Spinal cord (tissue), 10 donors: ENCODE measurements around the gene TTLL7. TPM values are rescaled to one million over a fixed set of nuclear protein-coding genes. Genes with fewer than 3 reads are reported as not detected.
A peak's percentile ranks its signal among the peaks of the same experiment; 100 is the strongest.

ENCODE experiments used
- DNase-seq, 6 donors: peaks; one replicate each; pipeline versions ENCODE4 v3.0.0 to v3.0.0-alpha.2; 2013 to 2015; ENCODE audit warnings: low spot score in 6 of 6, low read depth in 4 of 6
- H3K27ac ChIP-seq: one replicate; pipeline ENCODE4 v1.5.1; 2013; ENCODE audit warnings: low read depth, low read length, control low read depth
- H3K27me3 ChIP-seq: one replicate; pipeline ENCODE4 v1.6.1; 2013; ENCODE audit warnings: low read length; ENCODE audit not compliant: control insufficient read depth, insufficient read depth
- H3K36me3 ChIP-seq: one replicate; pipeline ENCODE4 v1.6.1; 2013; ENCODE audit warnings: low read length; ENCODE audit not compliant: control insufficient read depth, insufficient read depth
- H3K4me1 ChIP-seq: one replicate; pipeline ENCODE4 v1.6.1; 2013; ENCODE audit warnings: low read length; ENCODE audit not compliant: control insufficient read depth, insufficient read depth
- H3K4me3 ChIP-seq: one replicate; pipeline ENCODE4 v1.5.1; 2013; ENCODE audit warnings: low read depth, low read length, control low read depth
- H3K9me3 ChIP-seq: one replicate; pipeline ENCODE4 v1.6.1; 2013; ENCODE audit warnings: low read length; ENCODE audit not compliant: control insufficient read depth, insufficient read depth
- WGBS: methylation state at CpG from one replicate; pipeline ENCODE4 v1.1.5; 2013; ENCODE audit warnings: missing lambda C conversion rate; ENCODE audit not compliant: insufficient coverage; 5-methylcytosine and 5-hydroxymethylcytosine counted together
- polyA plus RNA-seq, 2 donors: library from polyadenylated mRNA; unstranded; fragments of 120-200 nt; gene quantifications; one replicate each; pipeline ENCODE4 v1.2.1, GENCODE V29; 2013; ENCODE audit not compliant: insufficient read length in 2 of 2
- total RNA-seq, 2 donors: library from RNA; depleted of rRNA in 1 of 2; stranded (reverse); fragments of 120-200 nt in 1 of 2; fragments of >200 nt in 1 of 2; gene quantifications; one replicate each; pipeline versions ENCODE4 v1.2.3 to v1.2.4, GENCODE V29; 2013 to 2014
- donor health status: healthy.

TTLL7 gene
- total and polyA plus RNA-seq, 4 donors = 29.0 to 94.0 (median 38.1) TPM

GRCh38 chr1:83954166-83954823 lies 44.6 kb downstream of the TTLL7 start:
- H3K9me3 ChIP-seq = no peaks in the 10 kb centered on the region
- no peaks in the 10 kb centered on the region for H3K36me3 ChIP-seq
- WGBS = 67% methylated on average over 1 of the region's 3 CpGs
- no peaks in the 10 kb centered on the region for H3K4me1 ChIP-seq
- DNase-seq = peak in 1 of 6 donors; percentile 8
- H3K4me3 ChIP-seq = no peak overlapping the region
- H3K27me3 ChIP-seq = no peaks in the 10 kb centered on the region
- H3K27ac ChIP-seq = no peak overlapping the region

GRCh38 chr1:83950106-83950661 lies 48.7 kb downstream of the TTLL7 start:
- no peak overlapping the region for H3K27ac ChIP-seq
- DNase-seq = no peak
- H3K36me3 ChIP-seq = no peaks in the 10 kb centered on the region
- no peaks in the 10 kb centered on the region for H3K4me1 ChIP-seq
- H3K27me3 ChIP-seq = no peaks in the 10 kb centered on the region
- no CpG with 5 or more reads among the region's 7 CpGs for WGBS
- no peak overlapping the region for H3K4me3 ChIP-seq
- no peaks in the 10 kb centered on the region for H3K9me3 ChIP-seq

- Histone ChIP-seq H3K4me1 (no peaks in the 10 kb centered on the region), H3K9me3 (no peaks in the 10 kb centered on the region), H3K36me3 (no peaks in the 10 kb centered on the region), H3K27me3 (no peaks in the 10 kb centered on the region), H3K4me3 (no peak overlapping the region), H3K27ac (no peak overlapping the region)
- no peak for DNase-seq
- WGBS = no CpG with 5 or more reads among the region's 3 CpGs
Observed at GRCh38 chr1:83942914-83943313, 56.0 kb downstream of the TTLL7 start.

DNA sequence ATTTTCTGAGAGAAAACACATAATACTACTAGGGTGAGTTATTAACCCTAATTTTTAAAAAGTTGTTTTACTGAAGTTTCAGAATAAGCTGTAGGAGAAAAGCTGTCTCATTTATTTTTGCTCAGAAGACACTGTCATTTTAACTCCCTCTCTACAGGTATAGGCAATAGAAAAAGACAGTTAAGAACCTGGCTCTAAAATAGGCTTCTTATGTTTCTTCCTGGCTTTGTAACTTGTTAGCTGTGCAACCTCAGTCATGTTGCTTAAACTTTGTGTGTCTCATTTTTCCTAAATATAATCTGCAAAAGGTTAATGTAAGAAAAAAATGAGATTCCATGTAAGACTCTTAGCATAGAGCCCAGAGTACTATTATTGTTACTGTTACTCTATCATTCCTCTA lies 64.4 kb downstream of the TTLL7 start:
- H3K36me3 ChIP-seq = peaks cover 4% of the 10 kb centered on the region
- no peak overlapping the region for H3K27ac ChIP-seq
- no peak overlapping the region for H3K4me3 ChIP-seq
- H3K9me3 ChIP-seq = no peaks in the 10 kb centered on the region
- DNase-seq = no peak
- no peaks in the 10 kb centered on the region for H3K4me1 ChIP-seq
- H3K27me3 ChIP-seq = no peaks in the 10 kb centered on the region

DNA sequence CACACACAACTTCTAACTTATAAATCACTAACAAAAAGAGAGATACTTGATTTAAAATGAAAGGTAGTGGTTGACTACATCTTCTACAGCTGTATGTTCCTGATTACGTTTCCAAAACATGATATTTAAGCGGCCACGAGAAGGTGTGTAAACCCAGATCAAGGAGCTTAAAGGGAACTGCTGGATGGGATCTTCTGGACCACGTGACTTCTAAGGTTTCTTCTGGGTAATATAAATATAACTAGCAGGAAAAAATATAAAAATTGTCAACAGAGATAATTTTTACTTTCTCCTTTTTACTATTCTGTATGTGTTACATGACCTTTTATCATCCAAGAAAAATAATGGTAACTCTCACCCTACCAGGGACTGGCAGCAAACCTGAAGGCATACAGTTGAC lies 66.2 kb downstream of the TTLL7 start:
- H3K4me3 ChIP-seq = no peak overlapping the region
- no peak overlapping the region for H3K27ac ChIP-seq
- peaks cover 4% of the 10 kb centered on the region for H3K36me3 ChIP-seq
- H3K27me3 ChIP-seq = no peaks in the 10 kb centered on the region
- no CpG with 5 or more reads among the region's 4 CpGs for WGBS
- no peak for DNase-seq
- no peaks in the 10 kb centered on the region for H3K4me1 ChIP-seq
- H3K9me3 ChIP-seq = no peaks in the 10 kb centered on the region

- DNase-seq = no peak
- Histone ChIP-seq H3K27me3 (no peaks in the 10 kb centered on the region), H3K36me3 (peaks cover 3% of the 10 kb centered on the region), H3K9me3 (no peaks in the 10 kb centered on the region), H3K27ac (no peak overlapping the region), H3K4me1 (no peaks in the 10 kb centered on the region), H3K4me3 (no peak overlapping the region)
- WGBS = no CpG with 5 or more reads among the region's 4 CpGs
Observed at GRCh38 chr1:83932281-83932680, 66.7 kb downstream of the TTLL7 start.

DNA sequence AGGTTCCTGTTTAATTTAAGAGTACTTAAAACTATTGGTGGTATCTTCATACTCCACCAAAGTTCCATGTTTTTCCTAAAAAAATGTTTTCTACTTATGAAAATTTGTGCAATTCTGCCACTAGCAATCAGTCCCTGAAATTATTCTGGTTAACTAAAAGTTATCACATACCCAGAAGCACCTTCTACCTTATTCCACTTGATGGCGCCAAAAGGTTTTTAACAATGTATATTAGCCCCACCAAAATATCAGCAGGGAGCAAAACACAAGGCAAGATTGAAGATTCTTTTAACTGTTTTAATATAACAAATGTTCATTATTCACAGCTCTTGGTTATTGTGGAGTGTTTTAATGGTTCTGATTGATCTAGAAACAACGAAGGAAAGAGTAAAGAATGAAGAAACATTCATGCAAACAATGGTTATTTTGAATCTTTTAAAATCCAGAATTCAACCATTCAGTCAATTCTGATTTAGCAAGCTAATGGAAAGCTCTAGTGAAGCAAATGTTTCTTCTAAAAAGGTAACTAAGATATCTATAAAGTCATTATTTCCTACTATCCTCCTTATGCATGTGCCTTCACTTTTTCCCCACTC lies 67.2 kb downstream of the TTLL7 start:
- peak; percentile 26 to 90 (median 44) for DNase-seq
- H3K36me3 ChIP-seq = no peaks in the 10 kb centered on the region
- no peak overlapping the region for H3K27ac ChIP-seq
- H3K4me1 ChIP-seq = no peaks in the 10 kb centered on the region
- no peaks in the 10 kb centered on the region for H3K9me3 ChIP-seq
- WGBS = no CpG with 5 or more reads among the region's 2 CpGs
- H3K4me3 ChIP-seq = no peak overlapping the region
- H3K27me3 ChIP-seq = no peaks in the 10 kb centered on the region

- H3K4me3 ChIP-seq = no peak overlapping the region
- no peak for DNase-seq
- no peaks in the 10 kb centered on the region for H3K4me1 ChIP-seq
- H3K27me3 ChIP-seq = no peaks in the 10 kb centered on the region
- no peaks in the 10 kb centered on the region for H3K9me3 ChIP-seq
- H3K27ac ChIP-seq = no peak overlapping the region
- no peaks in the 10 kb centered on the region for H3K36me3 ChIP-seq
- WGBS = no CpG with 5 or more reads among the region's 1 CpG
Observed at GRCh38 chr1:83929184-83929583, 69.7 kb downstream of the TTLL7 start.

GRCh38 chr1:83928396-83928795 lies 70.5 kb downstream of the TTLL7 start:
- Histone ChIP-seq H3K36me3 (no peaks in the 10 kb centered on the region), H3K27me3 (no peaks in the 10 kb centered on the region), H3K4me1 (no peaks in the 10 kb centered on the region), H3K4me3 (no peak overlapping the region), H3K9me3 (no peaks in the 10 kb centered on the region), H3K27ac (no peak overlapping the region)
- DNase-seq = no peak

DNA sequence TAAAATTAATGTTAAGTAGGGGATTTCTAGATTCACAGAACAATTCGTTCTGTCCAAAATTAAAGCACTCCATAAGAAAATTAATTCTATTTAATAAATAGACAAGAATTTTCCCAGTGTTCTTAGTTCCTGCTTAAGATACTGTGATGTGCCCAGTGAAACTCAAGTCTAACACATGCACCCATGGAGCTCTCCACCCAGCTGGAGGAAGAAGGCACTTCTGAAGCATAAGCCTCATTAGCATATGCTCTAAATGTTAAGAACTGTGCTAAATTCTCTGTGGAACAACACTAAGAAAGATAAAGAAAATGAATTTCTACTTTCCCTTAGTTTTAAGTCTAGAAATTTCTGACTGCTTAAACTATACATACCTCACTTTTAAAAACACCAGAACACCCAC lies 71.2 kb downstream of the TTLL7 start:
- no peak overlapping the region for H3K4me3 ChIP-seq
- H3K36me3 ChIP-seq = no peaks in the 10 kb centered on the region
- H3K9me3 ChIP-seq = no peaks in the 10 kb centered on the region
- no peak overlapping the region for H3K27ac ChIP-seq
- DNase-seq = no peak
- no CpG with 5 or more reads among the region's 1 CpG for WGBS
- no peaks in the 10 kb centered on the region for H3K27me3 ChIP-seq
- no peaks in the 10 kb centered on the region for H3K4me1 ChIP-seq
